Measurements from ENCODE around the gene OST4.

Gene OST4

GRCh38 chr2:27023740-27024139 is 47.7 kb downstream of the OST4 start:
- DNase-seq, result no peak

GRCh38 chr2:27021253-27022049 is 50.0 kb downstream of the OST4 start:
- no peak for DNase-seq

Data from DMS153 (cell line).